GM19193 (cell line): ENCODE measurements around the gene INTS3.

Source experiments
- POLR2A ChIP-seq: IDR thresholded peaks from 4 replicates; pipeline ENCODE4 v1.6.1; 2011; ENCODE audit not compliant: insufficient read depth, insufficient read length; ENCODE audit errors: extremely low read depth

The INTS3 gene

DNA sequence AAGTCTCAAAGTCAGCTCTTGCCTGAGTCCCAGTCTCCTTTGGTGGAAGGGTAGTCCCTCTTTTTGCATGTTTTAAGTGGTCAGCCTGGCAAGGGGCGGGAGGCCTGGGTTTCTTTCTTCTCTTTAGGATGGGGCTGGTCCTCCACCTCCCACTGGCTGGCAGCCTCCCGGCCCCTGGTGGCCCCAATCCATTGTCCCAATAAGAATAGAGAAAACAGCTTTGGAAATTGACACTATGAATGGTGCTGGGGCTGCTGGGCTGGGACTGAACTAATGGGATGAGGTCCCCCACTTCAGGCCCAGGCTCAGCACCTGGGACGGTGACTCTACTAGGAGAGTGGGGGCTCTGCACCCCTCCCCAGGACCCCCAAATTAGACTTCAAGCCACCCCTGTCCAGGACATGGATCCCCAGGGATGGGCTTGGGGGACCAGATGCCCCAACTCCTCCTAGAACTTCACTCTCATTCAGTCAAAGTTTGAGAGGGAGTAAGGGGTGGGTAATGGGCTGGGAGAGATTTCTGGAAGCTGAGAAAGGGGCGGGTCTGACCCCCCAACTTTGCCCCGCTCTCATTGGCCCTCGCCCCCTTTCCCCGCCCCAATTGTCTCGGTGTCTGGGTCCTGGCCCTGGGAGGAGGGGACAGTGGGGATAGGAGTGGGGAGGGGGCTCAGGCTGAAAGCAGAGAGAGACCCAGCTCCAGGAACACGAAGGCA, 65.6 kb downstream of the INTS3 start:
- no peak for TF ChIP-seq POLR2A

DNA sequence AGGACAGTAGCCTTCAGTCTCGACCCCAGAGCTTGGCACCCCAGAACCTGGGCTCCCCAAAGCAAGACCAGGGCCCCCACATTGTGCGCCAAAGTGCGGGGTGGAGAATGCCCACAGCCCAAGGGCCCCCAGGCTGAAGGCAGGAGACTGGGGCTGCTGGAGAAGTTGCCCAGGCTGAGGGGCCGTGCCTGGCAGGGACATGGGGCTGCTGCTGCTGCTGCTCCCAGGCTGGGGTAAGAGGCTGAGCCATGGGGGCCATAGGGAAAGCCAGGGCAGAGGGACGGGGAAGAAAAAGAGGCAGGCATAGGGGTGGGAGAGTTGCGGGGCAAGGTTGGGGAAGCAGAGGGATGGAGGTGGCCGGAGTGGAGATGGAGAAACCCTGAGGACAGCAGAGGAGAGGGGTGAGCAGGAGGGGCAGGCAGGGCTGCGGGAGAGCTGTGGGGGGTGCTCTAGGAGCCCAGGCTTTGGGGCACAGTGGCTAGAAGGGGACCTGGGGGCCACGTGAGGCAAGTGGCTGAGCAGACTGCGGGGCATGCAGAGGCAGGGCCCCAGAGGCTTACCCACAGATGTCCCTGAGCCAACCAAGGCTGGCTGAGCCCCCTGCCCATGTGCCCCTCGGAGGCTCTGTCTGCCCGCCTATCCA, 66.2 kb downstream of the INTS3 start:
- no peak for TF ChIP-seq POLR2A

DNA sequence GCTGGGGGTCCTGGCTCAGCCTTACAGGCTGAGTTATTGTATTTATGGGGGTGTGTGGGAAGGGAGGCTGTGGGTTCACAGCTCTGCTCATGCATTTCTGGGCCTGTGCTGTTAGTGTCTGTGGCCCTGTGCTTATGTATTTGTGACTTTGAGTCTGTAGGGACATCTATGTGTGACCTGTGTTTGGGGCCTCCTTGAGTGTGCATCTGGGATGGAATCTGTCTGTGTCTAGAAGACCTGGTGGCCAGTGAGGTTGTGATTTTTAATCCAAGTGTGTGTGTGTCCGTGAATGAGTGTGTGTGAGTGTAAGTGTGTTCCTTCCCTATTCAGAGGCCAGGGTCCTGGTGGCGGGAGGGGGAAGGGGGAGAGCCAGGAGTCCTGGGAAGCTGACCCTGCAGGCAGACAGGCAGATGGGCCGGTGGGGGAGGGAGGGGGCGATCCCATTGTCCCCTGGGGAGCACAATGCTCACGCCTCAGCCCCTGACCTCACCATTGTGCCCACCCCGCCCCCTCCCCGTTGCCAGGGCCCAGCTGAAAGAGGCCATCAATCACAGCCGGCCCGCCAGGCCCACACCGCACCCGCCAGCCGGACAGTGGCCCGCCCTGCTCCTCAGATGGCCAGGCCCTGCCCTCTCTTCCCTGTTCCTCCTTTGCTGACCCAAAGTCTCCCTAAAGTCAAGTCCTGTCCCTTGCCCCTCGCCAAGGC, 66.9 kb downstream of the INTS3 start:
- no peak for TF ChIP-seq POLR2A

DNA sequence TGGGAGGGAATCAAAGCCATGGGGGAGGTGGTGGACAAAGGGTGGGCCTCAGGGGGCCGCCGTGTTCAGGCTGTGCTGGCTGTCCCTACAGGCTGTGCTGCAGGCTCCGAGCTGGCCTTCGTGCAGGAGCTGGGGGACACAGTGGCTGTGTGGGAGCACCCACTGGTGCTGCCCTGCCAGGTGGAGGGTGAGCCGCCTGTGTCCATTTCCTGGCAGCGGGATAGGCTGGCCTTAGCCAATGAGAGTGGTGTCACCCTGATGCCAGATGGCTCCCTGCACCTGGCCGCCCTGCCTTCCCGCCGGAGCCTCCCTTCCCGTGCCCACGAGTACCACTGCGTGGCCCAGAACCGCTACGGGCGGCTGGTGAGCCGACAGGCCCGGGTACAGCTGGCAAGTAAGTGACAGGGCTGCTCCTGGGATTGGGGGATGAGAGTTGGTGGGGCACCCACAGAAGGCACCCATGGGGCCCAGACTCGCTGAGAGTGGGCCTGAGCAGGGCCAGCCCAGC, 67.5 kb downstream of the INTS3 start:
- no peak for TF ChIP-seq POLR2A

DNA sequence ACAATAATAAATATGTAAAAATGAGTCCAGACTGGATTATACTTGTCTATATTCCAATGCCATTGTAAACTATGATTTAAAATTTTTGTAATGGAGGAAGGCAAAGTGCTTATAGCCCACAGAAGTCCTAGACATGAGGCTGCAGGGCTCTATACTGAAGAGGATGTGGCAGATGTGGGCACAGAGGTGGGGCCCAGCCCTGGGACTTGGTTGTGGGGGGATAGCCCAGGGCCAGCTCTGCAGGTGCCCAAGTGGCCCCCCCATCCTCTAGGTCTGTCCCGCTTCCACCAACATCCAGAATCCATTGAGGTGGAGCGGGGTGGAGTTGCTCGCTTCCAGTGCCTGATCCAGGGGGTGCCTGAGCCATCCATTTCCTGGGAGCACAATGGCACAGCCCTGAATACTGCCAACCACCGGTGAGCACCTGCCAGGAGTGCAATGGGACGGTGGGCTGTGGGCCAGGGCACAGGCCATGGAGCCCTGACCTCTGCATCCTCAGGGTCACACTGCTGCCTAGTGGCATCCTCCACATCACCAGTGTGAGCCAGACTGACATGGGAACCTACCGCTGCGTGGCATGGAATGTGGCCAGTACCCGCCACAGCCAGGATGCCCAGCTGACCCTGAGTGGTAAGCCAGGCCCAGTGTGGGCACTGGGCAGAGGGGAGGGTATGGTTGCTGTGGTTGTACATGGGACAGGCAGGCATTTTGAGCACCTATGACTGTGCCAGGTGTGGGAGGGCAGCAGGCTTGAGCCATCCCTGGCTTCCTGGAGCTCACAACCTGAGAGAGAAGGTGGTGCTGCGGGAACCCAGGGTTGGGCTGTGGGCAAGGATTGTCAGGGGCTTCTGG, 68.3 kb downstream of the INTS3 start:
- TF ChIP-seq POLR2A = no peak

DNA sequence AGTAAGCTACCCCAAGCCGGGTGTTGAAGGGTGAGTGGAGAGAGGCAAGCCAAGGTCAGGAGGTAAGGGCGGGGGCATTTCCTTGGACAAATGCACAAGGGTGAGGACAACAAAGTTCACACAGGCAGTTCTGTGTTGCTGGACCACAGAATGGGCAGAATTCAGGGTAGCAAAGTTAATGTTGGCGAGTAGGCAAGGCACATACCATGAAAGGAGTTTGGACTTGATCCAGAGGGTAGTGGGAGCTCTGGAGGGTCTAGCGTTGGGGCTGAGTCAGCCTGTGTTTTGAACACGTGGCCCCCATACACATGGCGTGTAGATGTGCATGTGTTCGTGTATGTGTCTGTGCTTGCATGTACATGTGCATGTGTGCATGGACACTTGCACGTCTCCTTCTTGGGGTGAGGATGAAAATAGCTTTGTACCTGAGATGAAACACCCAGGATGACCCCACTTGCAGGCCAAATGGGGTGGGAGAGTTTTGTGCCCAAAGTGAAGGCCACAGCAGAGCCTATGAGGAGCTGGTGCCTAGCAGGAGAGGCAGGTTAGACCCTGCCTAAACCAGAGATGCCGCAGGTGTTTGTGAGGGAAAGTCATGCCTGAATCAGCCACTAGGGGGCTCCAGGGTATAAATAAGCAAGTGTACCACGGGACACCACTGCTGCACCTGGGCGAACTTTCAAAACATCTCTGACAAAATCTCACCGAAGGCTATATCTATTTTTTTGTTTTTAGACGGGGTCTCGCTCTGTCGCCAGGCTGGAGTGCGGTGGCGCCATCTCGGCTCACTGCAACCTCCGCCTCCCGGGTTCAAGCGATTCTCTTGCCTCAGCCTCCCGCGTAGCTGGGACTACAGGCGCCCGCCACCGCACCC, 69.2 kb downstream of the INTS3 start:
- TF ChIP-seq POLR2A = no peak

DNA sequence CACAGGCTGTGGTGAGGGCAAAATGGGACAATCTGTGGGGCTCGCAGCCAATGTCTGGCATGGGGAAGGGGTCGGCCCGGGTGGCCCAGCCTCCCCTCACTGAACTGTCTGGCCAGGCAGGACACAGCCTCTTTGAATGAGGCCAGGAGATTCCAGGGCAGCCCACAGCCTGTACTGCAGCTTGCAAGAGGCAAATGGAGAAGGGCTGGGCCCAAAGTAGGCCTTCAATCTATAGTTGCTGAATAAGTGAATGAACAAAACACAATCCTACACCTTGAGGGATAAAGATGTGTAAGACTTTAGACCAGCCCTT, 70.6 kb downstream of the INTS3 start:
- no peak for TF ChIP-seq POLR2A

DNA sequence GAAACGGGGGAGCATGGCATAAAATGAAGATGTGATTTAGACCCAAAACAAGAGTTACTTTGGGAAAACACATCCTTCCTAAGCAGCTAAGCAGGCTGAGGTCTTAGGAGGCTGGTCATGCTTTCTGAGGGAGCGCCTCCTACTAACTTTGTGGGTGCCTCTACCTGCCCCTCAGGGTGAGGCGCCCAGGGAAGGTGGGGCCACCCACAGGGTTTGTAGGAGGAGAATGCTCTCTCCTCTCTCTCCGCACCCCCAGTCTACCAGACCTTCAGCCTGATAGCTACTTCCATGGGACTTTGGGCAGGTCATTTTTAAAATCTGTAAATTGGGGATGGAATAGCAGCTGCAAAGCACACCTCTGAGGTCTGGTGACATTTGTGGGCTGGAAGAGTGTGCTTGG, 71.2 kb downstream of the INTS3 start:
- no peak for TF ChIP-seq POLR2A

DNA sequence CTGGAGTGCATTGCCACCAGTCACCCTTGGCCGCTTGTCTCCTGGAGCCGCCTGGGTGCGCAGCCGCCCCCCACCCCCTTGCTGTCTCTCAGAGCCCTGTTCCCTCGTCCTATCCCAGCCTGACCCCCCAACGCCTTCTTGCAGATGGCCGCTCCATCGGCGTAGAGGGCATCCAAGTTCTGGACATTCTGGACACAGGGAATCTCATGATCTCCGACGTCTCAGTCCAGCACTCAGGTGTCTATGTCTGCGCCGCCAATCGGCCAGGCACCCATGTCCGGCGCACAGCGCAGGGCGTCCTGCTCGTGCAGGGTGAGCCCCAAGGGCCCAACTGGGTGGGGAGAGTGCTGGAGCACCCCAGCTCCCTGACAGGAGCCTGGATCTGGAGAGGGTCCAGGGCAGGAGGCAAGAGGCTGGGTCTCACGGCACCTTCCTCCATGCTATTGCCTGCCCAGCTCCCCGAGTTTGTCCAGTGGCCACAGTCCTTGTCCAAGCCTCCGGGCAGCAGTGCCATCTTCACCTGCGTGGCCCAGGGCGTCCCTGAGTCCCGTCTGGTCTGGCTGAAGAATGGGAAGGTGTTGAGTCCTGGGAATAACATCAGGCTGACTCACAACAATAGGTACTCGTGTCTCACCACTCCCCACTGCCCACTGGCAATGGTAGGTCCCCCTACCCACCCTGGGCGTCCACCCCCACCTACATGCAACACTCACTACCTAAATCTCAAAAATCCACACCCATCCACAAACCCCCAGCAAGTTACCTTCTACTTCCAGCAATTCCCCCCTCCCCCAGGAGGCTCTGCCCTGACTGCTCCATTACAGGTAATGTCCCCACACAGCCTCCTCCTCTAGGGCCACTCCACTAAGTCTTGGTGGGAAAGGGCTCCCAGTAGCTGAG, 72.0 kb downstream of the INTS3 start:
- no peak for TF ChIP-seq POLR2A

DNA sequence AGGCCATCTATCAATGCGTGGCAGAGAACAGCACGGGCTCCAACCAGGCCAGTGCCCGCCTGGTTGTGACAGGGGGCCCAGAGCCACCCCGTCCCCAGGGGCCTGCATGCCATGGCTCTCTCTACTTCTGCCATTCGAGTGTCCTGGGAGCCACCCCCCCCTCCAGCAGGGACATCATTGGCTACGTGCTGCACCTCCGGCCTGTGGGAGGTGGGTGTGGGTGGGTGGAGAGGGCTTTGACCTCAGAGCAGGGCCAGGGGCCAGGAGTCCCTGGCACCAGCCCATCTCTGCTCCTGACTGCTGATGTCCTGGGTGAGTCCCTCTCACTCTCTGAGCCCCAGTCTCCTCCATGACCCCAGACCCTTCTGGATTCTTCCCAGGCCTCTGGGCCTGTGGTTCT, 72.7 kb downstream of the INTS3 start:
- TF ChIP-seq POLR2A = no peak

DNA sequence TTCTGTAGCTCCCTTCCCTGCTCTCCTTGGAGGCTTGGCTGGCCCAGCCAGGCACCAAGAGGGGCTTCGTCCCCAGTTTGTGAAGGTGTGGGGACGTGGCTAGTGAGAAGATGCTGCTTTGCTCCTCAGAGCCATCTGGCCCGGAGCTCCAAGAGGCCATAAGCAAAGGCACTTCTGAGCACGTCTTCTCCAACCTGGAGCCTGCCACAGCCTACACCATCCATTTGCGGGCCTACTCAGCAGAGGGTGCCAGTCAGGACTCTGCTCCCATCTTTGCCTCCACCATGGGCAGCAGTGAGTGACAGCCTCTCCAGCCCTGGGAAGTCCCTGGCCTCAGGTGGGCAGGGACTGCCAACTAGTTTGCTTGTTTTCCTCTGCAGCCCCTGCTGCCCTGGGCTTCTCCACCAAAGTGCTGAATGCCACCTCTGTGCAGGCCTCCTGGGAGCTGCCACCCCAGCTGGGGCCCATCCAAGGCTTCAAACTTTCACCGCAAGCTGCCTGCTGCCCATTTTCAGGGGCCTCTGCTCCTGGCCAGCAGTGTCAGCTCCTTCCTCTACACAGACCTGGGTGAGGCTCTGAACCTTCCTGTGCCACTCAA, 73.3 kb downstream of the INTS3 start:
- no peak for TF ChIP-seq POLR2A

DNA sequence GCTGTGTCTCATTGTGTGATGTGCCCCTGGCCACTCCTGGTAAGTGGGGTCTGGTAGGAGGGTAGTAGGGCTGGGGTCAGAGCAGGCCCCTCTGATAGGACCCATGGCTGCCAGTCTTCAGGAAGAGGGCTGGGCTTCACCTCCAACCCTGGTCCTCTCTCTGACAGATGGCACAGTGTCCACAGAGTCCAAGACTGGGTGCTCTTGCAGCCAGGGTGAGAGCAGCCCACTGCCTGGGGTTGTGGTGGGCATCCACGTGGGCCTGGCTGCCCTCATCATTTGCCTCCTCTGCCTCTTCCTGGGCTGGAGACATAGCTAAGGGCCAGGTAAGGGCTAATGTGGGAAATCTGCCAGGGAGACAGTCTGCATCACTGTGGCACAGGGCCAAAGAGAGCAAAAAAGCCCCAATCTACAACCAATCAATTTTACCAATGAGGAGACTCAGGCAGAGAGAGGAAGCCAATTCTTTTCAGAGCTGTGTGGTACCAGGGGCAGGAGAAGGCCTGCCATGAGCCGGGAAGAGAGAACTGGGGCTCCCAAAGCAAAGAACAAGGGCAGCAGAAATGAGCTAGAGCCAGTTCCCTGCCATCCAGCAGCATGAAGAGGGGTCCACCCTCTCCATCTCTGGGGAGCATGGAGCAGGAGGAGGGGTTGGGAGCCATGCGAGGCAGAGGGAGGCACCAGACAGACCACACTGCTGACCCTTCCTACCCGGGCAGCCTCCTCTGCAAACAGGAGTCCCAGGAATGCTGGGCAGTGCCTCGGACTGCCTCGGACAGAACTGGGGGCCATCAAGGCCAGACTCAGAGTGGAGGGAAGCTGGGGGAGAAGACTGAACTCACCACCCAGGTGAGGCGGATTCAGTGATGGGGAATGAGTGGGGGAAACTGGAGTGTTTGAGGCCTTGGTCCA, 74.2 kb downstream of the INTS3 start:
- TF ChIP-seq POLR2A = no peak
